HepG2 (cell line): Measurements from ENCODE around the gene RAB6B.

Experiments
- ADNP ChIP-seq: sonication (generic); formaldehyde crosslinking; IDR thresholded peaks from 2 replicates; pipeline ENCODE4 v1.4.0; 2020; ENCODE audit warnings: missing genetic modification reagents
- CHD2 ChIP-seq: IDR thresholded peaks from 2 replicates; pipeline ENCODE4 v1.6.1; 2011; ENCODE audit warnings: low read depth, low read length, improper control_type of control experiment
- ELF1 ChIP-seq: sonication (generic); formaldehyde crosslinking; IDR thresholded peaks from 2 replicates; pipeline ENCODE4 v1.4.0; 2020; ENCODE audit warnings: missing genetic modification reagents
- ETV5 ChIP-seq: IDR thresholded peaks from 2 replicates; pipeline ENCODE4 v1.6.1; 2018; ENCODE audit warnings: missing biosample characterization, missing genetic modification reagents, inconsistent platforms, borderline replicate concordance
- RNF2 ChIP-seq: fragments of 450-650 bp; conservative IDR thresholded peaks from 2 replicates; pipeline ENCODE4 v1.6.1; 2016; ENCODE audit warnings: low read depth
- ZKSCAN8 ChIP-seq: IDR thresholded peaks from 2 replicates; pipeline ENCODE4 v1.6.1; 2016; ENCODE audit warnings: borderline replicate concordance, missing genetic modification reagents, missing compliant biosample characterization
- ZNF225 ChIP-seq: sonication (generic); formaldehyde crosslinking; IDR thresholded peaks from 2 replicates; pipeline ENCODE4 v1.4.0; 2020; ENCODE audit warnings: mild to moderate bottlenecking, missing genetic modification reagents
- ZNF335 ChIP-seq: sonication (generic); formaldehyde crosslinking; IDR thresholded peaks from 2 replicates; pipeline ENCODE4 v1.4.0; 2020; ENCODE audit warnings: missing genetic modification reagents
- TF ChIP-seq, protein P1 (sequence below): sonication (generic); formaldehyde crosslinking; IDR thresholded peaks from 2 replicates; pipeline ENCODE4 v1.5.0; 2020; ENCODE audit warnings: mild to moderate bottlenecking, missing genetic modification reagents, moderate library complexity
- TF ChIP-seq, protein P2 (sequence below): conservative IDR thresholded peaks from 2 replicates; pipeline ENCODE4 v1.6.1; 2018; ENCODE audit warnings: missing genetic modification reagents
- TF ChIP-seq, protein P3 (sequence below): sonication (generic); formaldehyde crosslinking; conservative IDR thresholded peaks from 2 replicates; pipeline ENCODE4 v1.4.0; 2020; ENCODE audit warnings: missing genetic modification reagents
- TF ChIP-seq, protein P4 (sequence below): sonication (generic); formaldehyde crosslinking; IDR thresholded peaks from 2 replicates; pipeline ENCODE4 v1.5.1; 2020; ENCODE audit warnings: mild to moderate bottlenecking, missing genetic modification reagents, borderline replicate concordance
- TF ChIP-seq, protein P5 (sequence below): IDR thresholded peaks from 2 replicates; pipeline ENCODE4 v1.6.1; 2012; ENCODE audit warnings: low read length, improper control_type of control experiment

DNA sequence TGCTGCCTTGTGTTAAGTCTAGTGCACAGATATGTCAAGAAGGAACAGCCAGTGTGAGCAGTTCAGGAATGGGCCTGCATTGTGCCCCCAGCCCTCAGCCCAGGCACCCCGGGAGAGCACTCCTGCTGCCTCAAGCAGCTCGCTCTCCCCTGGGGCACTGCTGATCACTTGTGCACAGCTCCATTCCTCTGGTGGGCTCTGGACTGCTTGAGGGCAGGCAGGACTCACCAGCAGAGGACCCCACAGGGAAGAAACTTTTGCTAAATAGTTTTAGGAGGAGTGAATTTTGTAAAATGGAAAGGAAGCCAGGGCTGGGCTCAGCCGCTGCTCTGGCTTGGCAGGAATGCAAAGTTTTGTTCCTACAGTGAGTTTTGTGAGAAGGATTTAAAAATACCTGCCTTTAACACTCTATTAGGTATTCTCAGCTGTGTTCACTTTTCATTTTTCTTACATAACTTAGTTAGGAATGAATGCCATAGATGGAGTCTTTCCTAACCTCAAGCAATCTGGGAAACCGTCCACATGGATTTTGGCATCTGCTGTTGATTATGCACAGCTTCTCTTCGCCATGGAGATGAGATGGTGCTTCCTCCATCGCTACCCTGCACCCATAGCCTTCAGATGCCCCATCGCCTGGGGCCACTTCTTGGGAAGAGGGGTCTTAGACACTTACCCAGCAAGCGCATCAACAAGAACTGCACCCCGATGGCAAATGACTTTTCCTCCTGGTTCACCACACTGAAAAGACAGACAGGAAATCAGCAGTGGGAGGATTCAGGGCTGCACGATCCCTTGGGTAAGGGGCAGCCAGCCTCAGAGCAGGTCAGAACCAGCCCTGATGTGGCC is 42.3 kb upstream of the RAB6B start:
- TF ChIP-seq ADNP (no peak), ETV5 (no peak), ELF1 (CRISPR knock-in tag) (no peak), CHD2 (no peak), RNF2 (no peak), ZNF335 (CRISPR knock-in tag) (no peak), ZKSCAN8 (CRISPR knock-in tag) (no peak), ZNF225 (CRISPR knock-in tag) (no peak)
- TF ChIP-seq, protein P1, sequence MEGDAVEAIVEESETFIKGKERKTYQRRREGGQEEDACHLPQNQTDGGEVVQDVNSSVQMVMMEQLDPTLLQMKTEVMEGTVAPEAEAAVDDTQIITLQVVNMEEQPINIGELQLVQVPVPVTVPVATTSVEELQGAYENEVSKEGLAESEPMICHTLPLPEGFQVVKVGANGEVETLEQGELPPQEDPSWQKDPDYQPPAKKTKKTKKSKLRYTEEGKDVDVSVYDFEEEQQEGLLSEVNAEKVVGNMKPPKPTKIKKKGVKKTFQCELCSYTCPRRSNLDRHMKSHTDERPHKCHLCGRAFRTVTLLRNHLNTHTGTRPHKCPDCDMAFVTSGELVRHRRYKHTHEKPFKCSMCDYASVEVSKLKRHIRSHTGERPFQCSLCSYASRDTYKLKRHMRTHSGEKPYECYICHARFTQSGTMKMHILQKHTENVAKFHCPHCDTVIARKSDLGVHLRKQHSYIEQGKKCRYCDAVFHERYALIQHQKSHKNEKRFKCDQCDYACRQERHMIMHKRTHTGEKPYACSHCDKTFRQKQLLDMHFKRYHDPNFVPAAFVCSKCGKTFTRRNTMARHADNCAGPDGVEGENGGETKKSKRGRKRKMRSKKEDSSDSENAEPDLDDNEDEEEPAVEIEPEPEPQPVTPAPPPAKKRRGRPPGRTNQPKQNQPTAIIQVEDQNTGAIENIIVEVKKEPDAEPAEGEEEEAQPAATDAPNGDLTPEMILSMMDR (CRISPR knock-in tag): no peak
- TF ChIP-seq, protein P2, sequence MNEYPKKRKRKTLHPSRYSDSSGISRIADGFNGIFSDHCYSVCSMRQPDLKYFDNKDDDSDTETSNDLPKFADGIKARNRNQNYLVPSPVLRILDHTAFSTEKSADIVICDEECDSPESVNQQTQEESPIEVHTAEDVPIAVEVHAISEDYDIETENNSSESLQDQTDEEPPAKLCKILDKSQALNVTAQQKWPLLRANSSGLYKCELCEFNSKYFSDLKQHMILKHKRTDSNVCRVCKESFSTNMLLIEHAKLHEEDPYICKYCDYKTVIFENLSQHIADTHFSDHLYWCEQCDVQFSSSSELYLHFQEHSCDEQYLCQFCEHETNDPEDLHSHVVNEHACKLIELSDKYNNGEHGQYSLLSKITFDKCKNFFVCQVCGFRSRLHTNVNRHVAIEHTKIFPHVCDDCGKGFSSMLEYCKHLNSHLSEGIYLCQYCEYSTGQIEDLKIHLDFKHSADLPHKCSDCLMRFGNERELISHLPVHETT (CRISPR knock-in tag): no peak
- TF ChIP-seq, protein P3, sequence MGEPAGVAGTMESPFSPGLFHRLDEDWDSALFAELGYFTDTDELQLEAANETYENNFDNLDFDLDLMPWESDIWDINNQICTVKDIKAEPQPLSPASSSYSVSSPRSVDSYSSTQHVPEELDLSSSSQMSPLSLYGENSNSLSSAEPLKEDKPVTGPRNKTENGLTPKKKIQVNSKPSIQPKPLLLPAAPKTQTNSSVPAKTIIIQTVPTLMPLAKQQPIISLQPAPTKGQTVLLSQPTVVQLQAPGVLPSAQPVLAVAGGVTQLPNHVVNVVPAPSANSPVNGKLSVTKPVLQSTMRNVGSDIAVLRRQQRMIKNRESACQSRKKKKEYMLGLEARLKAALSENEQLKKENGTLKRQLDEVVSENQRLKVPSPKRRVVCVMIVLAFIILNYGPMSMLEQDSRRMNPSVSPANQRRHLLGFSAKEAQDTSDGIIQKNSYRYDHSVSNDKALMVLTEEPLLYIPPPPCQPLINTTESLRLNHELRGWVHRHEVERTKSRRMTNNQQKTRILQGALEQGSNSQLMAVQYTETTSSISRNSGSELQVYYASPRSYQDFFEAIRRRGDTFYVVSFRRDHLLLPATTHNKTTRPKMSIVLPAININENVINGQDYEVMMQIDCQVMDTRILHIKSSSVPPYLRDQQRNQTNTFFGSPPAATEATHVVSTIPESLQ (CRISPR knock-in tag): no peak
- TF ChIP-seq, protein P4, sequence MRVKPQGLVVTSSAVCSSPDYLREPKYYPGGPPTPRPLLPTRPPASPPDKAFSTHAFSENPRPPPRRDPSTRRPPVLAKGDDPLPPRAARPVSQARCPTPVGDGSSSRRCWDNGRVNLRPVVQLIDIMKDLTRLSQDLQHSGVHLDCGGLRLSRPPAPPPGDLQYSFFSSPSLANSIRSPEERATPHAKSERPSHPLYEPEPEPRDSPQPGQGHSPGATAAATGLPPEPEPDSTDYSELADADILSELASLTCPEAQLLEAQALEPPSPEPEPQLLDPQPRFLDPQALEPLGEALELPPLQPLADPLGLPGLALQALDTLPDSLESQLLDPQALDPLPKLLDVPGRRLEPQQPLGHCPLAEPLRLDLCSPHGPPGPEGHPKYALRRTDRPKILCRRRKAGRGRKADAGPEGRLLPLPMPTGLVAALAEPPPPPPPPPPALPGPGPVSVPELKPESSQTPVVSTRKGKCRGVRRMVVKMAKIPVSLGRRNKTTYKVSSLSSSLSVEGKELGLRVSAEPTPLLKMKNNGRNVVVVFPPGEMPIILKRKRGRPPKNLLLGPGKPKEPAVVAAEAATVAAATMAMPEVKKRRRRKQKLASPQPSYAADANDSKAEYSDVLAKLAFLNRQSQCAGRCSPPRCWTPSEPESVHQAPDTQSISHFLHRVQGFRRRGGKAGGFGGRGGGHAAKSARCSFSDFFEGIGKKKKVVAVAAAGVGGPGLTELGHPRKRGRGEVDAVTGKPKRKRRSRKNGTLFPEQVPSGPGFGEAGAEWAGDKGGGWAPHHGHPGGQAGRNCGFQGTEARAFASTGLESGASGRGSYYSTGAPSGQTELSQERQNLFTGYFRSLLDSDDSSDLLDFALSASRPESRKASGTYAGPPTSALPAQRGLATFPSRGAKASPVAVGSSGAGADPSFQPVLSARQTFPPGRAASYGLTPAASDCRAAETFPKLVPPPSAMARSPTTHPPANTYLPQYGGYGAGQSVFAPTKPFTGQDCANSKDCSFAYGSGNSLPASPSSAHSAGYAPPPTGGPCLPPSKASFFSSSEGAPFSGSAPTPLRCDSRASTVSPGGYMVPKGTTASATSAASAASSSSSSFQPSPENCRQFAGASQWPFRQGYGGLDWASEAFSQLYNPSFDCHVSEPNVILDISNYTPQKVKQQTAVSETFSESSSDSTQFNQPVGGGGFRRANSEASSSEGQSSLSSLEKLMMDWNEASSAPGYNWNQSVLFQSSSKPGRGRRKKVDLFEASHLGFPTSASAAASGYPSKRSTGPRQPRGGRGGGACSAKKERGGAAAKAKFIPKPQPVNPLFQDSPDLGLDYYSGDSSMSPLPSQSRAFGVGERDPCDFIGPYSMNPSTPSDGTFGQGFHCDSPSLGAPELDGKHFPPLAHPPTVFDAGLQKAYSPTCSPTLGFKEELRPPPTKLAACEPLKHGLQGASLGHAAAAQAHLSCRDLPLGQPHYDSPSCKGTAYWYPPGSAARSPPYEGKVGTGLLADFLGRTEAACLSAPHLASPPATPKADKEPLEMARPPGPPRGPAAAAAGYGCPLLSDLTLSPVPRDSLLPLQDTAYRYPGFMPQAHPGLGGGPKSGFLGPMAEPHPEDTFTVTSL (CRISPR knock-in tag): no peak
- TF ChIP-seq, protein P5, sequence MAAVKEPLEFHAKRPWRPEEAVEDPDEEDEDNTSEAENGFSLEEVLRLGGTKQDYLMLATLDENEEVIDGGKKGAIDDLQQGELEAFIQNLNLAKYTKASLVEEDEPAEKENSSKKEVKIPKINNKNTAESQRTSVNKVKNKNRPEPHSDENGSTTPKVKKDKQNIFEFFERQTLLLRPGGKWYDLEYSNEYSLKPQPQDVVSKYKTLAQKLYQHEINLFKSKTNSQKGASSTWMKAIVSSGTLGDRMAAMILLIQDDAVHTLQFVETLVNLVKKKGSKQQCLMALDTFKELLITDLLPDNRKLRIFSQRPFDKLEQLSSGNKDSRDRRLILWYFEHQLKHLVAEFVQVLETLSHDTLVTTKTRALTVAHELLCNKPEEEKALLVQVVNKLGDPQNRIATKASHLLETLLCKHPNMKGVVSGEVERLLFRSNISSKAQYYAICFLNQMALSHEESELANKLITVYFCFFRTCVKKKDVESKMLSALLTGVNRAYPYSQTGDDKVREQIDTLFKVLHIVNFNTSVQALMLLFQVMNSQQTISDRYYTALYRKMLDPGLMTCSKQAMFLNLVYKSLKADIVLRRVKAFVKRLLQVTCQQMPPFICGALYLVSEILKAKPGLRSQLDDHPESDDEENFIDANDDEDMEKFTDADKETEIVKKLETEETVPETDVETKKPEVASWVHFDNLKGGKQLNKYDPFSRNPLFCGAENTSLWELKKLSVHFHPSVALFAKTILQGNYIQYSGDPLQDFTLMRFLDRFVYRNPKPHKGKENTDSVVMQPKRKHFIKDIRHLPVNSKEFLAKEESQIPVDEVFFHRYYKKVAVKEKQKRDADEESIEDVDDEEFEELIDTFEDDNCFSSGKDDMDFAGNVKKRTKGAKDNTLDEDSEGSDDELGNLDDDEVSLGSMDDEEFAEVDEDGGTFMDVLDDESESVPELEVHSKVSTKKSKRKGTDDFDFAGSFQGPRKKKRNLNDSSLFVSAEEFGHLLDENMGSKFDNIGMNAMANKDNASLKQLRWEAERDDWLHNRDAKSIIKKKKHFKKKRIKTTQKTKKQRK: no peak
